Measurements from ENCODE around the gene AFF2.

AFF2 gene

DNA sequence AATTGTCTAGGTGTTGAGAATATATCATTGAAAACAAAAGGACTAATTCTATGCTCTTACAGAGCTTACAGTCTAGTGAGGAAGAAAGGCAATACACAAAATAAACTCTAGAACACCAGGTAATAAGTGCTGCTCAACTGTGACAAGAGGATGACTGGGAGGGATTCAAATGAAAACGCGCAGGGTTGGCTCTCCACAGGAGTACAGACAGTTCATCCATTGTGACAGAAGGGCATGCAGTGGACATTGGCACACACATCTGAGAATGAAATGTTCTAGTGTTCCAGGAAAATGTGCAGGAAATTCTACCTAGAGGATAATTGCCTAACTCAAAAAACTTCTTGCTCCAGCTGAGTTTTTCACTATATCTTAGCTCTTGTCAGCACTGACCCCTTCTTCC lies 512.7 kb downstream of the AFF2 start:
- H3K27me3 ChIP-seq (replicated peaks; ENCODE audit: control insufficient read depth, insufficient read depth, low read length) = peaks cover 4% of the 10 kb centered on the region
- H3K4me1 ChIP-seq (ENCODE audit: control insufficient read depth, insufficient read depth, low read length) = no peaks in the 10 kb centered on the region
- DNase-seq (ENCODE audit: low read depth) = no peak
- H3K9ac ChIP-seq (ENCODE audit: low read length) = no peak overlapping the region
- H3K36me3 ChIP-seq (ENCODE audit: control insufficient read depth, insufficient read depth, low read length, severe bottlenecking) = no peaks in the 10 kb centered on the region
- H3K4me3 ChIP-seq (ENCODE audit: low read length) = no peak overlapping the region
- H3K9me3 ChIP-seq (ENCODE audit: control insufficient read depth, low read length) = no peaks in the 10 kb centered on the region

DNA sequence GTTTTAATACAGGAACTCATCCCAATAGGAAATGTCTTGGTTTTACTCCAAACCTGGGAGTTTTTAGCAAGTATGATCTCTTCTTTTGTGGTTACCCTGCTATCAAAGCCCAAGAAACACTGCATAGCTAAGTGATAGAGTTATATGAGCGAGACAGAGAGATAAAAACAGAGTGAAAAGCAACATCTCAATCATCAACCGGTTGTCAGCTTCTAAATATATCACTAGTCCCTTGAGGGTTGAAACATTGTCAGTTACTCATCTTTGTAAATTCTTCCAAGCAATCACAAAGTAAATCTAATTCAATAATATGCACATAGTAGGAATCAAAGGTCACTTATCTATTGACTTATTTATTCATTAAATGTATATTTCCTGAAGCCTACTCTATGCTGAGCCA lies 520.7 kb downstream of the AFF2 start:
- no peak overlapping the region for H3K4me3 ChIP-seq (ENCODE audit: low read length)
- no peaks in the 10 kb centered on the region for H3K4me1 ChIP-seq (ENCODE audit: control insufficient read depth, insufficient read depth, low read length)

GRCh38 chrX:149022485-149022884 lies 522.1 kb downstream of the AFF2 start:
- DNase-seq (ENCODE audit: low read depth) = no peak
- H3K27me3 ChIP-seq (replicated peaks; ENCODE audit: control insufficient read depth, insufficient read depth, low read length) = no peaks in the 10 kb centered on the region
- no peaks in the 10 kb centered on the region for H3K36me3 ChIP-seq (ENCODE audit: control insufficient read depth, insufficient read depth, low read length, severe bottlenecking)
- H3K4me1 ChIP-seq (ENCODE audit: control insufficient read depth, insufficient read depth, low read length) = no peaks in the 10 kb centered on the region
- H3K9ac ChIP-seq (ENCODE audit: low read length) = no peak overlapping the region
- H3K9me3 ChIP-seq (ENCODE audit: control insufficient read depth, low read length) = peaks cover 29% of the 10 kb centered on the region
- H3K4me3 ChIP-seq (ENCODE audit: low read length) = no peak overlapping the region

More for the DNA sequence above, 520.7 kb downstream of the AFF2 start:
- Histone ChIP-seq H3K9ac (ENCODE audit: low read length) (no peak overlapping the region), H3K36me3 (ENCODE audit: control insufficient read depth, insufficient read depth, low read length, severe bottlenecking) (no peaks in the 10 kb centered on the region), H3K9me3 (ENCODE audit: control insufficient read depth, low read length) (peaks cover 29% of the 10 kb centered on the region), H3K27me3 (replicated peaks; ENCODE audit: control insufficient read depth, insufficient read depth, low read length) (no peaks in the 10 kb centered on the region)
- no peak for DNase-seq (ENCODE audit: low read depth)

- H3K4me3 ChIP-seq (ENCODE audit: low read length) = no peak overlapping the region
- no peaks in the 10 kb centered on the region for H3K36me3 ChIP-seq (ENCODE audit: control insufficient read depth, insufficient read depth, low read length, severe bottlenecking)
- H3K9me3 ChIP-seq (ENCODE audit: control insufficient read depth, low read length) = no peaks in the 10 kb centered on the region
- H3K9ac ChIP-seq (ENCODE audit: low read length) = no peak overlapping the region
- no peaks in the 10 kb centered on the region for H3K4me1 ChIP-seq (ENCODE audit: control insufficient read depth, insufficient read depth, low read length)
- no peaks in the 10 kb centered on the region for H3K27me3 ChIP-seq (replicated peaks; ENCODE audit: control insufficient read depth, insufficient read depth, low read length)
- DNase-seq (ENCODE audit: low read depth) = no peak
Observed at GRCh38 chrX:149032449-149032848, 532.0 kb downstream of the AFF2 start.

GRCh38 chrX:149036086-149036485 lies 535.7 kb downstream of the AFF2 start:
- Histone ChIP-seq H3K4me3 (ENCODE audit: low read length) (no peak overlapping the region), H3K36me3 (ENCODE audit: control insufficient read depth, insufficient read depth, low read length, severe bottlenecking) (no peaks in the 10 kb centered on the region), H3K4me1 (ENCODE audit: control insufficient read depth, insufficient read depth, low read length) (no peaks in the 10 kb centered on the region), H3K9me3 (ENCODE audit: control insufficient read depth, low read length) (no peaks in the 10 kb centered on the region), H3K9ac (ENCODE audit: low read length) (no peak overlapping the region), H3K27me3 (replicated peaks; ENCODE audit: control insufficient read depth, insufficient read depth, low read length) (peaks cover 5% of the 10 kb centered on the region)
- no peak for DNase-seq (ENCODE audit: low read depth)

DNA sequence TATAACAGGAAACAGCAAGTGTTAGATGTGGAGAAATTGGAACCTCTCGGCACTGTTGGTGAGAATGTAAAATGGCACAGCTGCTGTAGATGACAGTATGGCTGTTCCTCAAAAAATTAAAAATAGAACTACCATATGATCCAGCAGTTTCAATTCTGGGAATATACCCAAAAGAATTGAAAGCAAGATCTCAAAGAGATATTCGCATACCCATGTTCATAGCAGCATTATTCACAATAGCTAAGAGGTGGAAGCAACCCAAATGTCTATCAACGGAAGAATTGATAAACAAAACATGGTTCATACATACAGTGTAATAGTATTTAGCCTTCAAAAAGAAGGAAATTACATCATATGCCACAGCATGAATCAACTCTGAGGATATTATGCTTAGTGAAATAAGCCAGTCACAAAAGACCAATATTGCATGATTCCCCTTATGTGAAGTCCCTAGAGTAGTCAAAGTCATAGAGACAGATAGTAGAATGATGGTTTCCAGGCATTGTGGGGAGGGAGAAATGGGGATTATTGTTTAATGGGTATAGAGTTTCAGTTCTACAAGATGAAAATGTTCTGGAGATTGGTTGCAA lies 537.0 kb downstream of the AFF2 start:
- Histone ChIP-seq H3K4me3 (ENCODE audit: low read length) (no peak overlapping the region), H3K36me3 (ENCODE audit: control insufficient read depth, insufficient read depth, low read length, severe bottlenecking) (no peaks in the 10 kb centered on the region), H3K4me1 (ENCODE audit: control insufficient read depth, insufficient read depth, low read length) (no peaks in the 10 kb centered on the region), H3K9me3 (ENCODE audit: control insufficient read depth, low read length) (no peaks in the 10 kb centered on the region), H3K27me3 (replicated peaks; ENCODE audit: control insufficient read depth, insufficient read depth, low read length) (peaks cover 5% of the 10 kb centered on the region), H3K9ac (ENCODE audit: low read length) (no peak overlapping the region)
- no peak for DNase-seq (ENCODE audit: low read depth)

- no peaks in the 10 kb centered on the region for H3K9me3 ChIP-seq (ENCODE audit: control insufficient read depth, low read length)
- H3K4me1 ChIP-seq (ENCODE audit: control insufficient read depth, insufficient read depth, low read length) = no peaks in the 10 kb centered on the region
- no peak overlapping the region for H3K9ac ChIP-seq (ENCODE audit: low read length)
- peaks cover 5% of the 10 kb centered on the region for H3K27me3 ChIP-seq (replicated peaks; ENCODE audit: control insufficient read depth, insufficient read depth, low read length)
- H3K4me3 ChIP-seq (ENCODE audit: low read length) = no peak overlapping the region
- DNase-seq (ENCODE audit: low read depth) = no peak
- no peaks in the 10 kb centered on the region for H3K36me3 ChIP-seq (ENCODE audit: control insufficient read depth, insufficient read depth, low read length, severe bottlenecking)
Observed at GRCh38 chrX:149039057-149039456, 538.6 kb downstream of the AFF2 start.

DNA sequence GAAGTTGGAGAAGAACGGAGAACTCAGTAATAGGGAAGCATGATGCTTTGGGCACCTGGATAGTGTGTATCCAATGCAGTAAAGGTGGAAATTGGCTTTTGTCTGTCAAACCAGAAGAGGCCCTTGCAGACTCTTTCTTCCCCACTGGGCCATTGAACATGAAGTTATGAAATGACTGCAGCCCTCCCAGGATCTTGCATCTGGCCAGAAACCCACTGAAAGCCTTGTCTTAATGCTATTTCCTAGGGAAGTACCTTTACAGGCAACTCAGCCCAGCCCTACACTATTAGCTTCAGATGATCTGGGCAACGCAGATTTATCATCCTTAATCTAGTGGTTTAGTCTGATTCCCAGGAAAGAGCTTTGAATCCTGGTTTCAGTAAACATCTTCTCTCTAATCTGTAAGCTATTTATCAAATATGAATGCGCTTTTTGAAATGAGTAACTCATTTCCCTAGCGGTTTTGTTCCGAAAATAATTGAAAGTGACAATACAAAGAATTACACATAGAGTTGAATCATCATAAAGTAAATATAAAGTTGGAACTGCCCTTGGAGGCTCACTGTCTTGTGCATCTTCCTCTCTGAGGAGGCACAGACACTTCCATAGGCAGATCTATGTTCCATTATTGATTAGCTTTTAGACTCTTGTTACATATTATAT lies 540.6 kb downstream of the AFF2 start:
- no peak overlapping the region for H3K9ac ChIP-seq (ENCODE audit: low read length)
- DNase-seq (ENCODE audit: low read depth) = no peak
- no peak overlapping the region for H3K4me3 ChIP-seq (ENCODE audit: low read length)
- no peaks in the 10 kb centered on the region for H3K36me3 ChIP-seq (ENCODE audit: control insufficient read depth, insufficient read depth, low read length, severe bottlenecking)
- H3K9me3 ChIP-seq (ENCODE audit: control insufficient read depth, low read length) = no peaks in the 10 kb centered on the region
- peaks cover 5% of the 10 kb centered on the region for H3K27me3 ChIP-seq (replicated peaks; ENCODE audit: control insufficient read depth, insufficient read depth, low read length)
- no peaks in the 10 kb centered on the region for H3K4me1 ChIP-seq (ENCODE audit: control insufficient read depth, insufficient read depth, low read length)

GRCh38 chrX:149043401-149043800 lies 543.0 kb downstream of the AFF2 start:
- DNase-seq (ENCODE audit: low read depth) = no peak
- no peak overlapping the region for H3K4me3 ChIP-seq (ENCODE audit: low read length)

DNA sequence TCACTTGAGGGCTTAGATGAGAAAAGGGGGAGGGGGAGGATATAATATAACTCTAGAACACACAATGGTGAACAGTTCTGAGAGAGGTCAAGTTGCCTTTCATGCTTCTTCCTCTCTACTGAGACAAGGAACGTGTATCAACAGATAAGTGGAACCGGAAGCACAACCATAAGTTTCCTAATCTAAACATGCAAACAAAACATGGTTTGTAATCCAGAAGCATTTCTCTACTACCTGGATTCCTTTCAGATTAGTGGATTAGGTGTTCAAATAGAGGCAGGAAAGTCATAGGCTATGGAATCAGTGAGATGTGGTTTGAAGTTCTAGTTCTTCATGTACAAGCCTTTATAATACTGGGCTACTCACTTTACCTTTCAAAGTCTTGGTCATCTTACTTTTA lies 544.1 kb downstream of the AFF2 start:
- Histone ChIP-seq H3K9ac (ENCODE audit: low read length) (no peak overlapping the region), H3K9me3 (ENCODE audit: control insufficient read depth, low read length) (no peaks in the 10 kb centered on the region), H3K27me3 (replicated peaks; ENCODE audit: control insufficient read depth, insufficient read depth, low read length) (peaks cover 5% of the 10 kb centered on the region), H3K4me3 (ENCODE audit: low read length) (no peak overlapping the region), H3K36me3 (ENCODE audit: control insufficient read depth, insufficient read depth, low read length, severe bottlenecking) (no peaks in the 10 kb centered on the region), H3K4me1 (ENCODE audit: control insufficient read depth, insufficient read depth, low read length) (no peaks in the 10 kb centered on the region)
- DNase-seq (ENCODE audit: low read depth) = no peak

More at GRCh38 chrX:149043401-149043800, 543.0 kb downstream of the AFF2 start:
- H3K9me3 ChIP-seq (ENCODE audit: control insufficient read depth, low read length) = no peaks in the 10 kb centered on the region
- peaks cover 5% of the 10 kb centered on the region for H3K27me3 ChIP-seq (replicated peaks; ENCODE audit: control insufficient read depth, insufficient read depth, low read length)
- H3K4me1 ChIP-seq (ENCODE audit: control insufficient read depth, insufficient read depth, low read length) = no peaks in the 10 kb centered on the region
- H3K36me3 ChIP-seq (ENCODE audit: control insufficient read depth, insufficient read depth, low read length, severe bottlenecking) = no peaks in the 10 kb centered on the region
- H3K9ac ChIP-seq (ENCODE audit: low read length) = no peak overlapping the region

DNA sequence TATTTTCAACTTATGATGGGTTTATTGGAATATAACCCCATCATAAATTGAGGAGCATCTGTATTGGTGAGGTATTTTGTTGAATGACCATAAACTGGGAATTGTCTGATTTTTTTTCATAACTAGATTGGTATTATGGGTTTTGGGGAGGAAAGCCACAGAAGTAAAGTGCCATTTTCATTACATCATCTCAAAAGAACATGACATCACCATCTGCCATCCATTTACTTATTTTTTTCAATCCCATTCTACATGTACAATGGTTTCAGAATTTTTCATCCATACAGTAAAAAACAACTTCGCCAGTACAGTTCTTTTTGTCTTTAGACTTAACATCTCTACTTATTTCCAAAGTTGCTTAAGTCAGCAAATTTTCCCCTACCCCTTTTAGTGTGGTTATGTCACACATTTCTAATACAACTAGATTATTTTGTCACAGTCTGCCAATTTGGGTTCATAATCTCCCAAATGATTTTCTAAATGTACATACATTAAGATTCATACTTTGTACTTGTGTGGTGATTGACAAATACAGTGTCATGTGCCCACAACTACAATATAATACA lies 545.3 kb downstream of the AFF2 start:
- H3K27me3 ChIP-seq (replicated peaks; ENCODE audit: control insufficient read depth, insufficient read depth, low read length) = no peaks in the 10 kb centered on the region
- H3K9ac ChIP-seq (ENCODE audit: low read length) = no peak overlapping the region
- H3K36me3 ChIP-seq (ENCODE audit: control insufficient read depth, insufficient read depth, low read length, severe bottlenecking) = no peaks in the 10 kb centered on the region
- DNase-seq (ENCODE audit: low read depth) = no peak
- H3K4me3 ChIP-seq (ENCODE audit: low read length) = no peak overlapping the region
- no peaks in the 10 kb centered on the region for H3K9me3 ChIP-seq (ENCODE audit: control insufficient read depth, low read length)
- H3K4me1 ChIP-seq (ENCODE audit: control insufficient read depth, insufficient read depth, low read length) = no peaks in the 10 kb centered on the region

All from adipocyte (in vitro differentiated cells).